Activated T-cell treated with anti-CD3 and anti-CD28 coated beads, Interleukin-2, amount 50 U/mL, for 72 hours (primary cell): ENCODE results near the gene GRM7. TPM values are rescaled to one million over a fixed set of nuclear protein-coding genes. Genes with fewer than 3 reads are reported as not detected.

Experiments used
- ATAC-seq, 2 donors: fragments of 150-1000 bp; cut with Tn5 transposase; replicated peaks in 1 of 2; 2 replicates each; pipeline ENCODE4 v1.10.0; 2021; ENCODE audit warnings: moderate library complexity in 2 of 2, mild to moderate bottlenecking in 1 of 2
- DNase-seq, 2 donors: peaks; one replicate each; pipeline ENCODE4 v3.0.0; 2021 to 2022; ENCODE audit warnings: mixed read lengths in 1 of 2
- H3K27ac Mint-ChIP-seq: one replicate; pipeline ENCODE4 v1.8.0; 2022; ENCODE audit warnings: mild to moderate bottlenecking, moderate library complexity, mixed read lengths
- H3K27me3 Mint-ChIP-seq: one replicate; pipeline ENCODE4 v1.8.0; 2022; ENCODE audit warnings: low read depth, mixed read lengths
- H3K36me3 Mint-ChIP-seq, 2 donors: one replicate each; pipeline ENCODE4 v1.8.0; 2022; ENCODE audit warnings: mixed read lengths in 2 of 2, mild to moderate bottlenecking in 1 of 2; ENCODE audit not compliant: insufficient read depth in 2 of 2
- H3K4me1 Mint-ChIP-seq: one replicate; pipeline ENCODE4 v1.8.0; 2022; ENCODE audit warnings: low read depth, mixed read lengths
- H3K4me3 Mint-ChIP-seq, 2 donors: one replicate each; pipeline ENCODE4 v1.8.0; 2022; ENCODE audit warnings: mild to moderate bottlenecking in 2 of 2, mixed read lengths in 2 of 2, moderate library complexity in 2 of 2
- H3K9me3 Mint-ChIP-seq, 2 donors: one replicate each; pipeline ENCODE4 v1.8.0; 2022; ENCODE audit warnings: mixed read lengths in 2 of 2
- total RNA-seq, 2 donors: library from RNA; stranded (reverse); gene quantifications; one replicate each; pipeline ENCODE4 v1.2.3, GENCODE V29; 2022

GRM7 gene
- total RNA-seq, 2 donors from 2014 or later, result not detected

- no peaks in the 10 kb centered on the region for H3K4me1 Mint-ChIP-seq
- no peaks in the 10 kb centered on the region for H3K27me3 Mint-ChIP-seq
- no peak overlapping the region for H3K4me3 Mint-ChIP-seq
- peaks cover 1 to 3% of the 10 kb centered on the region in 2 donors for H3K36me3 Mint-ChIP-seq
- no peak overlapping the region for H3K27ac Mint-ChIP-seq
- H3K9me3 Mint-ChIP-seq, result peaks cover 5% of the 10 kb centered on the region in 2 donors
- DNase-seq (no peak), ATAC-seq (no peak)
Observed at GRCh38 chr3:7000501-7000900, 139.6 kb downstream of the GRM7 start.

GRCh38 chr3:7001370-7001769 lies 140.5 kb downstream of the GRM7 start:
- Mint-ChIP-seq H3K4me3 (no peak overlapping the region), H3K36me3 (peaks cover 1 to 3% of the 10 kb centered on the region in 2 donors), H3K4me1 (no peaks in the 10 kb centered on the region), H3K27me3 (no peaks in the 10 kb centered on the region), H3K27ac (no peak overlapping the region), H3K9me3 (peaks cover 5% of the 10 kb centered on the region in 2 donors)
- ATAC-seq (no peak), DNase-seq (no peak)

- Mint-ChIP-seq H3K36me3 (no peaks in the 10 kb centered on the region), H3K9me3 (peaks cover 0 to 2% of the 10 kb centered on the region in 2 donors), H3K4me3 (no peak overlapping the region), H3K4me1 (no peaks in the 10 kb centered on the region), H3K27ac (no peak overlapping the region), H3K27me3 (no peaks in the 10 kb centered on the region)
- no peak for ATAC-seq
- no peak for DNase-seq
Observed at GRCh38 chr3:7015683-7016440, 154.9 kb downstream of the GRM7 start.

GRCh38 chr3:7025581-7026300 lies 164.8 kb downstream of the GRM7 start:
- no peak for DNase-seq
- no peaks in the 10 kb centered on the region for H3K27me3 Mint-ChIP-seq
- H3K27ac Mint-ChIP-seq, result no peak overlapping the region
- no peaks in the 10 kb centered on the region for H3K36me3 Mint-ChIP-seq
- ATAC-seq, result no peak
- H3K4me3 Mint-ChIP-seq, result no peak overlapping the region
- no peaks in the 10 kb centered on the region for H3K4me1 Mint-ChIP-seq
- H3K9me3 Mint-ChIP-seq, result peaks cover 2 to 7% of the 10 kb centered on the region in 2 donors

- DNase-seq (no peak), ATAC-seq (no peak)
- no peak overlapping the region for H3K27ac Mint-ChIP-seq
- H3K36me3 Mint-ChIP-seq, result no peaks in the 10 kb centered on the region
- H3K4me3 Mint-ChIP-seq, result no peak overlapping the region
- H3K9me3 Mint-ChIP-seq, result peaks cover 4 to 8% of the 10 kb centered on the region in 2 donors
- H3K27me3 Mint-ChIP-seq, result no peaks in the 10 kb centered on the region
- no peaks in the 10 kb centered on the region for H3K4me1 Mint-ChIP-seq
Observed at GRCh38 chr3:7029562-7029961, 168.6 kb downstream of the GRM7 start.

- no peak for DNase-seq
- Mint-ChIP-seq H3K4me3 (no peak overlapping the region), H3K9me3 (peaks cover under 1 to 5% of the 10 kb centered on the region in 2 donors), H3K27me3 (no peaks in the 10 kb centered on the region), H3K27ac (no peak overlapping the region), H3K4me1 (no peaks in the 10 kb centered on the region), H3K36me3 (no peaks in the 10 kb centered on the region)
- no peak for ATAC-seq
Observed at GRCh38 chr3:7038394-7038793, 177.5 kb downstream of the GRM7 start.

GRCh38 chr3:7062714-7063113 lies 201.8 kb downstream of the GRM7 start:
- DNase-seq, result no peak
- ATAC-seq, result no peak
- Mint-ChIP-seq H3K4me3 (no peak overlapping the region), H3K9me3 (peaks cover 4 to 9% of the 10 kb centered on the region in 2 donors), H3K4me1 (no peaks in the 10 kb centered on the region), H3K36me3 (no peaks in the 10 kb centered on the region), H3K27me3 (no peaks in the 10 kb centered on the region), H3K27ac (no peak overlapping the region)

- no peak overlapping the region for H3K27ac Mint-ChIP-seq
- H3K27me3 Mint-ChIP-seq, result no peaks in the 10 kb centered on the region
- no peak overlapping the region for H3K4me3 Mint-ChIP-seq
- H3K36me3 Mint-ChIP-seq, result no peaks in the 10 kb centered on the region
- H3K4me1 Mint-ChIP-seq, result no peaks in the 10 kb centered on the region
- no peak for ATAC-seq
- H3K9me3 Mint-ChIP-seq, result peaks cover 3 to 7% of the 10 kb centered on the region in 2 donors
- DNase-seq, result no peak
Observed at GRCh38 chr3:7070461-7070860, 209.5 kb downstream of the GRM7 start.

- H3K4me1 Mint-ChIP-seq, result no peaks in the 10 kb centered on the region
Observed at GRCh38 chr3:7074217-7074616, 213.3 kb downstream of the GRM7 start.

GRCh38 chr3:7075117-7075516 lies 214.2 kb downstream of the GRM7 start:
- H3K4me3 Mint-ChIP-seq, result no peak overlapping the region
- ATAC-seq (no peak), DNase-seq (no peak)
- no peaks in the 10 kb centered on the region for H3K4me1 Mint-ChIP-seq
- peaks cover 2 to 6% of the 10 kb centered on the region in 2 donors for H3K9me3 Mint-ChIP-seq
- H3K27me3 Mint-ChIP-seq, result no peaks in the 10 kb centered on the region
- no peak overlapping the region for H3K27ac Mint-ChIP-seq
- no peaks in the 10 kb centered on the region for H3K36me3 Mint-ChIP-seq

More at GRCh38 chr3:7074217-7074616, 213.3 kb downstream of the GRM7 start:
- Mint-ChIP-seq H3K9me3 (peaks cover 2 to 6% of the 10 kb centered on the region in 2 donors), H3K36me3 (no peaks in the 10 kb centered on the region), H3K4me3 (no peak overlapping the region), H3K27me3 (no peaks in the 10 kb centered on the region), H3K27ac (no peak overlapping the region)
- DNase-seq, result no peak
- no peak for ATAC-seq

GRCh38 chr3:7075901-7076300 lies 215.0 kb downstream of the GRM7 start:
- ATAC-seq (no peak), DNase-seq (no peak)
- Mint-ChIP-seq H3K27me3 (no peaks in the 10 kb centered on the region), H3K9me3 (peaks cover 2 to 6% of the 10 kb centered on the region in 2 donors), H3K4me1 (no peaks in the 10 kb centered on the region), H3K36me3 (no peaks in the 10 kb centered on the region), H3K27ac (no peak overlapping the region), H3K4me3 (no peak overlapping the region)

GRCh38 chr3:7082244-7082643 lies 221.3 kb downstream of the GRM7 start:
- no peak overlapping the region for H3K4me3 Mint-ChIP-seq
- ATAC-seq, result no peak
- H3K4me1 Mint-ChIP-seq, result no peaks in the 10 kb centered on the region
- H3K27me3 Mint-ChIP-seq, result no peaks in the 10 kb centered on the region
- no peaks in the 10 kb centered on the region for H3K36me3 Mint-ChIP-seq
- H3K9me3 Mint-ChIP-seq, result peaks cover 3 to 4% of the 10 kb centered on the region in 2 donors
- no peak overlapping the region for H3K27ac Mint-ChIP-seq
- no peak for DNase-seq

GRCh38 chr3:7086417-7086816 lies 225.5 kb downstream of the GRM7 start:
- H3K27me3 Mint-ChIP-seq, result no peaks in the 10 kb centered on the region
- H3K4me3 Mint-ChIP-seq, result no peak overlapping the region
- DNase-seq (no peak), ATAC-seq (no peak)
- peaks cover 2 to 4% of the 10 kb centered on the region in 2 donors for H3K9me3 Mint-ChIP-seq
- no peak overlapping the region for H3K27ac Mint-ChIP-seq
- no peaks in the 10 kb centered on the region for H3K4me1 Mint-ChIP-seq
- H3K36me3 Mint-ChIP-seq, result no peaks in the 10 kb centered on the region
